ENCODE measurements around the gene XPO5.
"Not testable (repeated sequence)": the region's sequence is repeated elsewhere in the genome, so short reads cannot be mapped to it uniquely, and the experiment has no call there.

Gene XPO5

DNA sequence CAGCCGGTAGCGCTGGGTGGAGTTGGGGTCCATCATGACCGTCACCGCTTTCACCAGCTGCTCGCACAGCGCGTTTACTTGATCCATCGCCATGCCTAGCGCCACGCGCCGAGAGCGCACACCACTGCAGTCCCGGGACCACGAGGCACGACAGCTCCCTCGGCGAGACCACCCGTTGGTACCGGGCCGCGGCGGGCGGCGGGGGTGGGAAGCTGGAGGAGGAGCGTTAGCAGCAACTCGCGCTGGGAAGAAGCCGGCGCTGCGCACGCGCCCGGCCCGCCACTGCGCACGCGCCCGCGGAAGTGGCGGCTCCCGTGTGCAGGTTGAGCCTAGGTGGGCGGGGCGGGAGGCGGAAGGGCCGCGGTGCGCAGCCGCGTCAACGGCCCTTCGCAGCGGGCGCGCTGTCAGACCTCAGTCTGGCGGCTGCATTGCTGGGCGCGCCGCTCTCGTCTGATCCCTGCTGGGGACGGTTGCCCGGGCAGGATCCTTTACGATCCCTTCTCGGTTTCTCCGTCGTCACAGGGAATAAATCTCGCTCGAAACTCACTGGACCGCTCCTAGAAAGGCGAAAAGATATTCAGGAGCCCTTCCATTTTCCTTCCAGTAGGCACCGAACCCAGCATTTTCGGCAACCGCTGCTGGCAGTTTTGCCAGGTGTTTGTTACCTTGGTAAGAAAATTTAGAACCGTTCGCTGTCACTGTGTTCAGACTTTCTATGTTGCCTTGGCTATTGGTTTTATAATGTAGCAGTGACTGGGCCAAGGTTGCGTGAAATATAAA is at the start of gene XPO5, which contains the start of gene POLH:
XPO5 (minus strand) TSS at position 267 of the 780 bp plus-strand sequence; CDS start at position 93, 174 bp downstream.
POLH (plus strand) TSS at position 414 of the 780 bp plus-strand sequence. CDS start 6,135 bp downstream, outside the sequence.
- peak; percentile 88 for DNase-seq (ENCODE audit: low spot score)

DNA sequence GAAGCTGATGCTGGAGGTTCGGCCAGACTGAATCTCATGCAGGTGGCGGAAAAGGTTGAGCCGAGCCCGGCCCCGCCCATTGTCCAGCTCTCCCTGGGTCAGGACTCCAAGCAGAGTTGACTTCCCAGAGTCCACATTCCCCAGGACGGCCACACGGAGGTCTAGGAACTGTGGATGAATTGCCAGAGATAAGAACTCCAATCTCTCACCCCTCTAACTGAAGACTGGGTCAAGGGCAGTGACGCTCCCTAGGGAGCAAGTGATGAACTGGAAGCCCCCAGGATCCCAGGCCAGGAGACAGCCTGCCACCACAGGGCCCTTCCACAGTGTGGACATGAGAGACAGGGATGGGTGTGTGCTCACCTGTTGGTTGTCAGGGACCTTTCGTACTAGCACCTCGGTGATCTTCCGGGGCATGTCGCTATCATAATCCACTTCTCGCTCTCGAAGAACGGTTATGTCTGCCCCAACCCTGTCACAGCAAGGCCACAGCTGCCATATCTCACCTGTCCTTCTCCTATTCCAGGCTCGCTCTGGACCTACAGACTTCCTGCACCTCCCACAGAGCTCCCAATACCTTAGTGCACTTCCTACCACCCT is 49.7 kb upstream of the XPO5 start:
- no peak for DNase-seq (ENCODE audit: low spot score)

DNA sequence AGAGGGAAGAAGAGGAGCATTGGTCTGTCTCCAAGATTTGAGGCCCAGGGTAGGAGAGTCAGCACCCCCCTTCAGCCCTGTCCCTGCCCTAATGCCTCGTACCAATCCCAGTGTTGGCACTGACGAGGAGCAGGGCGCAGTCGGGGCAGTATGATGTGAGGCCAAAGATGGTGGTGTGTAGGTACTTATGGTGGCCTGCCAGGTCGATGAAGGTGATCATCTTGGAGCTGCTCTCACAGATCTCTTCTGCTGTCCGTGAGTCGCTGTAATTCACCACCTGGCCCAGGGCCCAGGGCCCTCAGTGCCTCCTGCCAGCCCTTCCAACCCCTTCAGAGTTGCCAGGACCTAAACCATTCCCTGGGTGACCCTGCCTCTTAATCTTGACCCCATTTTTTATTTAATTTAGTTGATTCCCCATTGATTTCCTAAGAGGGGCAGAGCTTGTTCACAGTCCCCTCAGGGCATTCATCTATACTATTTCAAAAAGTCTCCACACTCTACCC is 49.0 kb upstream of the XPO5 start:
- no peak for DNase-seq (ENCODE audit: low spot score)

DNA sequence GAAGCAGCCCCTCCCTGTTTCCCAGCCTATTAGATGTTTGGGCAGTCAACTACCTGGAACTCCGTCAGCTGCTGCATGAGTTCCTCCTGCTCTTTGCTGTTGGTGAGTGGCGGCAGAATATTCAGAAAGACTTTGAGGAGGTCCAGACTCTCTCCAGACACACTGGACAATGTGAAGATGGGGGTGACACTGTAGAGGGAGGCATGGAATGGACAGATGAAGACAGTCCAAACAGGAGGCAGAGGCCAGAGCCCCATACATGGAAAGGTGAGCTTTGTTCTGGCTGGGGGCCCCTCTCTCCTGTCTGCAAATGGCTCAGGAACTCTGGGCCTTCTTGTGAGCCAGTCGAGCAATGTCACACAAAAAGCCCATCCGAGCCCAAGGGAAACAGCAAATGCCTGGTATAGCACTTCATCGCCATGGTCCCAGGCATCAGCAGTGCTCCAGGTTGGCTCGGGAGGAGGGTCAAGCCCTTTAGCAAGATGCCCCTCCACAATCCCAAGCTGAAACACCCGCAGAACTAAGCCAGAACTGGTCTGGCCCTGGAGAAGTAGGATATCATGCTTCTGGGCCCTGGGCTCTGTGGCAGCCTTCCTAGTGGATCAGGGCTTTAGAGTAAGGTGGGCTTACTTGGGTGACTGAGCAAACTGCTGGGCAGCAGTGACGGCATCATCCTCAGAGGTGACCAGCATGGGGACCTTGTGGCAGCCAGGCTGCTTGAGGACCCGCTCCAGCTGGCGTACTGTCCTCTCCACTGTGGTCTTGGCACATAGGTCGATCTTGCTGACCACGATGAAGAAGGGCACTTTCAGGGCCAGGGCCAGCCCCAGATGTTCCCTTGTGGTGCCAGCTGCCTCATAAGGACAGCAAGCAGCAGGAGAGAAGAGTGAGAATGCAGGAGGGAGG is 48.3 kb upstream of the XPO5 start:
- no peak for DNase-seq (ENCODE audit: low spot score)

DNA sequence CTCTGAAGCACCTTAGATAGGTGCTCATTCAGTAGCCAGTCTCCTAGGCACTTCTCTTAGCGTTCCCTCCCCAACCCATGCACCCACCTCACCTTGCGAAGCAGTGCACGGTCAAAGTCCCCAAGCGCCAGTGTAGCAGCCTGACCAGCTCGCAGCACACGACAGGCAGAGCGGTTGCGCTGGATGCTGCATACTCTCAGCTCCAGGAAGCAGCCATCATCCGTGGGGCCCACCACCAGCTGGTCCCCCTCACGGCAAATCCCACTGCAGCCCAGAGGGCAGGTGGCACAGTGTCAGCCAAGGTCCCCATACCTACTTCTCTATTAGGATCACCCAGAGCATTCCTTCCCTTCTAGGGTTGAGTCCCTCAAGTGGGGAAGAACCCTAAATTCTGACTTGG is 46.7 kb upstream of the XPO5 start:
- DNase-seq (ENCODE audit: low spot score), result no peak

DNA sequence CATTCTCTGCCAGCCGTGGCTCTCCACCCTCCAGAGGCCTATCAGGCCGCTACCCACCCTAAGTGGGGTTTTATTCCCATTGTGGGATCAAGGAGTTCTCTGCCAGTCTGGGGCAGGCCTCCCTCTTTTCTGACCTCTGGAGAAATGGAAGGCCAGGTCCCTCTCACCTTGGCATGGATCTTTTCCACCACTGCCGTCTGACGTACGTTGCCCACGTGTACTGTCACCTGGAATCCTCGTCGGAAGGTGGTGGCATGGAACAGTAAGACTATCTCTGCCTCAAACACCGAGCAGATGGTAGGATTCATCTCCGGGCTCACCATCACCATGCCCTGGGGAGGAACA is 46.0 kb upstream of the XPO5 start:
- DNase-seq (ENCODE audit: low spot score), result no peak

DNA sequence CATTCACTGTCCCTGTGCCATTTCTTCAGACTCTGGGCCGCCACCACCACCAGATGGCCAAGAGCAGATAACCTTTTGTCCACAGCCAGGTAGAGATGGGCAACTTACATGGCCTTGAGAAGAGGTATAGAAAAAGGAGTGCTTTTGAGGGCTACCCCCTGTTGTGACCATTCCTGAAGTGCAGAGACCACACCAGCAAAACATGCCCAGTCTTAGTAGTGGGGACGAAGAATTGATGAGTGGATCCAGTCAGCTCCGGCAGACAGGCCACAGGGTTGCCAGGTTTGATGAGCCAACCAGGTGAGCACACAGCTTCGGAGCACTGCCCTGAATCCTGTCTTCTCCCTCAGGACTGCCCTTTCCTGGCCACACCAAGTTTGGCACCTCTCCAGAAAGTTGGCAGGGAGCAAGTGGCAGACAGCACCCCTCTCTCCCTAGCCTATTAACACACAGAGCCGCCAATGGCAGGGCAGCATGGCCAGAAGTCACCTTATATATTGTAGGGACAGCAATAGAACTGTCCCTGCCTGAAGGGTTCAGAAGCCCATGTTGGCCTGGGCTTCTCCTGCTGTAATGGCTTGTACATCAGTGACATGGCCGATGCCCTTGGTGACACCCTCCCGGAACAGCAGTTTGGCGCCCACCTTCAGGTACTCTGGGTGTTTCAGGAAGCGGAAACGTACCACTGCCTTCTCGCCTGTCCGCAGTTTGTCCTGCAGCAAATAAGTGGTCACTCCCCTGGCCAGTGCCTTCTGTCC is 45.4 kb upstream of the XPO5 start:
- no peak for DNase-seq (ENCODE audit: low spot score)

DNA sequence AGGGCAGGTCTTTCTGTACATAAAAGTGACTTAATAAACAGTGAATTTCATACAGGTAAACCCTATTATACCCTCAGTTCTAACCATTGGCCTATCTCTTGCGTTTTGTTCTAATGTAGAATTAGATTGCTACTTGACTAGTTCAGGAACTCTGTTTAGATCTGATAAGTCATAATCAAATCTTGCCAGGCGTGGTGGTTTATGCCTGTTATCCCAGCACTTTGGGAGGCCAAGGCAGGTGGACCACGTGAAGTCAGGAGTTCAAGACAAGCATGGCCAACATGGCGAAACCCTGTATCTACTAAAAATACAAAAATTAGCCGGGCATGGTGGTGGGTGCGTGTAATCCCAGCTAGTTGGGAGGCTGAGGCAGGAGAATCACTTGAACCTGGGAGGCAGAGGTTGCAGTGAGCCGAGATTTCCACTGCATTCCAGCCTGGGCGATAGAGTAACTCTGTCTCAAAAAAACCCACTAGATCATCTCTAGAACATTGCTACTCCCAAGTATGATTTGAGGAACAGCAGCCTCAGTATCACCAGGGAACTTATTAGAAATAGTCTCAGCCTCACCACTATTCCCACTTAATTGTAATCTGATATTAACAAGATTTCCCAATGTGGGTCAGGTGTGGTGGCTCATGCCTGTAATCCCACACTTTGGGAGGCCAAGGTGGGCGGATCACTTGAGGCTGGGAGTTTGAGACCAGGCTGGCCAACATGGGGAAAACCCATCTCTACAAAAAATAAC is 41.1 kb upstream of the XPO5 start:
- no peak for DNase-seq (ENCODE audit: low spot score)

DNA sequence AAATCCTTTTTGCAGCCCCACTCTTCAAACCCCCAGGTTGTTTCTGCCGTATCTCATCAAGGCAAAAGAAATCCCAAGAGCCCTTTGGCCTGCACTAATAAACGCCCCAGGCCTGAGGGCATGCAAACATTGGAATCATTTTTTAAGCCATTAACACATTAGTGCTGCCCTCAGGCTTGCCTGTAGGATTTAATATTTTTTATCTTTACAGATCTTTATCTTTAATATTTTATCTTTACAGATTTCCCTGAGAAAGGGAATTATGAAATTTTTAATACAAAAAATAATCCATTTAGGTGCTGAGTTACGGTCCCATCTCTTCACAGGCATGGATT is 38.5 kb upstream of the XPO5 start:
- no peak for DNase-seq (ENCODE audit: low spot score)

DNA sequence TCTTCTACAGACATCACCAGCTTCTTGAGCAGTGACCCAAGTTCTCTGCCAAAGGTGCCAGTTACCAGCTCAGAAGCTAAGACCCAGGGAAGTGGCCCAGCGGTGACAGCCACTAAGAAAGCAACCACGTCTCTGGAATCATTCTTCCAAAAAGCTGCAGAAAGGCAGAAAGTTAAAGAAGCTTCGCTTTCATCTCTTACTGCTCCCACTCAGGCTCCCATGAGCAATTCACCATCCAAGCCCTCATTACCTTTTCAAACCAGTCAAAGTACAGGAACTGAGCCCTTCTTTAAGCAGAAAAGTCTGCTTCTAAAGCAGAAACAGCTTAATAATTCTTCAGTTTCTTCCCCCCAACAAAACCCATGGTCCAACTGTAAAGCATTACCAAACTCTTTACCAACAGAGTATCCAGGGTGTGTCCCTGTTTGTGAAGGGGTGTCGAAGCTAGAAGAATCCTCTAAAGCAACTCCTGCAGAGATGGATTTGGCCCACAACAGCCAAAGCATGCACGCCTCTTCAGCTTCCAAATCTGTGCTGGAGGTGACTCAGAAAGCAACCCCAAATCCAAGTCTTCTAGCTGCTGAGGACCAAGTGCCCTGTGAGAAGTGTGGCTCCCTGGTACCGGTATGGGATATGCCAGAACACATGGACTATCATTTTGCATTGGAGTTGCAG is 38.0 kb upstream of the XPO5 start:
- DNase-seq (ENCODE audit: low spot score), result no peak

DNA sequence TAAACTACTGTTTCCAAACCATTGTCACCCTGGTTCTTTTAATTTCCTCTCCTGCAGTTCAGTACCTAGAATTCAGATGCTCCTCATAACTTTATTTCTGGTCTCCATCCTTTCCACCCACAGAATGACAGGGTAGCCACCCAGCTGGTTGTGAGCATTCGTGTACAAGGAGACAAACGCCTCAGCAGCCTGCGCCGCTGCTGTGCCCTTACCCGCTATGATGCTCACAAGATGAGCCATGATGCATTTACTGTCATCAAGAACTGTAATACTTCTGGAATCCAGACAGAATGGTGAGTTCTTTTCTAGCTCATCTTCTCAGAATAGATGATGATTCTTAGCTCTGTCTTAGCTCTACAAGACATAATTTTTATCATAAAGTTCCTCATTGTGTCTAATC is 34.6 kb upstream of the XPO5 start:
- DNase-seq (ENCODE audit: low spot score), result no peak

DNA sequence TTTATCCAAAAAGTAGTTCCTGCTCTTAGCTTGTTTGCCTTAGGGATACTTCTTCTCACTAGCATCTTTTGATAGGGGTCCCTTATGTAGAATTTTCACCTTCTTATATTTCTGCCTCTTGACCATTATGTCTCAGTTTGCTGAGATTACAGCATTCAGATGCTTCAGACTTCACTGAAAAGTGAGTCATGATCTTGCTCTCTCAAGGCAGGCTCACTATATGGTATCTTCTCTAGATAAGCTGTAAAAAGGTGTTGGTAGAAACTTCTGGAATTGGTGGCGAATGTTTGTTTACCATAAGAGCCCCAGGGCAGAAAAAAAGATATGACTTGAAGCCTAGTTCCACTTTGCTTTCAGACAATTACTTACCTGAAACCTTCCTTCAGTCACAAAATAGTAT is 33.6 kb upstream of the XPO5 start:
- no peak for DNase-seq (ENCODE audit: low spot score)

DNA sequence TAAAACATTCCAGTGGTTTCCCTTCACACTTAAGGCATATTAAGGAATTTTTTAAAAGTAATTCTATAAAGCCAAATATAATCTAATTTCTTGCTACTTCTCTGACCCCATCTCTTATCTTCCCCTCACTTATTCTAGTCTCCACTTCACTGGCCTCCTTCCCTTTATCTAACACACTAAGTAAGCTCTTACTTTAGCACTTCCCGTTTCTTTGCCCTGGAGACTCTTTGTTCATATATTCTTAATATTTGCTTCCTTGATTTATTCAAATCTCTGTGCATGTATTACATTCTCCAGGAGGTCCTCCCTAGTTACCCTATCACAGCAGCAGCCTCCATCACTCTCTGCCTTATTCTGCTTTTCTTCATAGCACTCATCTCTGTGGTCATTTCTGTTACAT is 33.0 kb upstream of the XPO5 start:
- no peak for DNase-seq (ENCODE audit: low spot score)

DNA sequence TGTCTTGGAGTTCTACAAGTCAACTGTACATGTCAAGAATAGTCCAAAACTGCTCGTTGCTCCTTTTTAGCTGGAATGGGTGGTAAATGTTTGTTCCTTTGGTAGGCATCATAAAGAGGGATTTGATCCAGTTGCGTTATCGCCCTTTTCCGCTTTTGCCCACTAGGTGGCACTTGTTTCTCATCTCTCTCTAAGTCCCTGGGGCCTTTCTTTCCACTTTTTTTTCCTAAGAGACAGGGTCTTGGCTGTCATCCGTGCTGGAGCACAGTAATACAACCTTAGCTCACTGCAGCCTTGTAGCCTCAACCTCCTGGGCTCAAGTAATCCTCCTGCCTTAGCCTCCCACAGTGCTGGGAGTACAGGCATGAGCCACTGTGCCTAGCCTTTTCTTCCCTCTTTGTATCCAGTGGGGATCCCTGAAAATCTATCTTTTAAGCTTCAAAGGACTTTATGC is 32.5 kb upstream of the XPO5 start:
- peak; percentile 22 for DNase-seq (ENCODE audit: low spot score)

DNA sequence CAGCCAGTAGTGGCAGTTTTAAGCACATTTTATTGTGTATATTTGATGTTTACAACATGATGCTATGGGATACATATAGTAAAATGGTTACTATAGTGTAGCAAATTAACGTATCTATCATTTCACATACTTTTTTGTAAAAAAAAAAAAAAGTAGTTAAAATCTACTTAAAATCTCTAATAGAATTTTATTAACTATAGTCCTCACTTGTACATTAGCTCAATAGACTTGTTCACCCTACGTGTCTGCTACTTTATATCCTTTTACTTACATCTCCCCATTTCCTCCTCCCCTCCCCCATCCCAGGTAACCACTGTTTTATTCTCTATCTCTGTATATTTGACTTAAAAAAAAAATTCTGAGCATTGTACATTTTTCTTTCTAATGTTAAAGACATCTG is 30.2 kb upstream of the XPO5 start:
- no peak for DNase-seq (ENCODE audit: low spot score)

DNA sequence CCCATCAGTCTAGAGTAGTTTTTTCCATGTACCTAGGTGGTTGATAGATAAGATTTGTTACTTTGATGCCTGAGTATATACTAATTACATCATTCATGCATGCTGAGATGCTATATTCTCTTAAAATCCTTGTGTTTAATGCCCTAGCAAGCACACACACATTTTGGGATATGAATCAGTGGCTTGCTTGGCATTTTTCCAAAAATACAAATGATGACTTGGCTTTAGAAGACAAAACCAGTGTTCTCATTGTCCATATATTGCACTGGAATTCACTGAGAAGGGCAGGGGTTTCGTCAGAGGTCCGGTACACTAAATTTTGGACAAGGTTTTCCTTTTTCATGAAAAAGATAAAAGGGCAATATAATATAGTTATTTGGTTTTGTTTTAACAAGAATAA is 28.3 kb upstream of the XPO5 start:
- DNase-seq (ENCODE audit: low spot score), result no peak

DNA sequence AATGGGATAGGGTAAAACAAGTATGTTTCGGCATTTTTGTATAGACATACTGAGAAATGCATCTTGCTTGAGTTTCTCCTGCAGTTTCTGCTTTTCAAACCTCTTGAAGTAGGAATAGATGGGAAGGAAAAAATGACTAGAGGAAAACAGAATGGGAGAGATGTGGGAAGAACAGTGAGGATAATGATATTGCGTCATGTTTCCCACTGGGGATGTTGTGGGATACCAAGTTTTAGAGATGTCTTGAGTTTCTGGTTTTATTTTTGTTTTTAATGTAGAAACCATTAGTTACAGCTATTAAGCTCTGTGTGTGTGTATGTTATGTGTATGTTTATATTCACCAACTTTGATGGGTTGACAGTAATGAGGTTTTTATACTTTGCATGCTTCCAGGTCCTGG is 24.8 kb upstream of the XPO5 start:
- no peak for DNase-seq (ENCODE audit: low spot score)

DNA sequence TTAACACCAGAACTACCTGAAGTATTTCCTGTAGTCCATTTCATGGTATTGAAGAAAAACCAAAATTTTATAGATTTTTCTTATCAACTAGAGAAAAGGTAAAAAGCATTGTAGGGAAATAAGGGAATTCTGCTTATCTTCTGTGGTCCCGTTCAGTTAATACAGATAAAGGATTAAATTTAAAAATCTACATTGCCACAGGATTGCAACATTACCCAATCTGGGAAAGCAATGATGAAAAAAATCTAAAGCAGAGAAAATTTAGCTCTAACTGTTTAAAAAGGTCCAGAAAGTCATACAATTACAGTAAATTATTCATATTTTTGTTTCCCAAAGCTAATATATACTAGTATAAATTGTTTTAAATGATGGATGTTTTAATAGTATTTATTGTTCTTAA is 18.1 kb upstream of the XPO5 start:
- DNase-seq (ENCODE audit: low spot score), result no peak

DNA sequence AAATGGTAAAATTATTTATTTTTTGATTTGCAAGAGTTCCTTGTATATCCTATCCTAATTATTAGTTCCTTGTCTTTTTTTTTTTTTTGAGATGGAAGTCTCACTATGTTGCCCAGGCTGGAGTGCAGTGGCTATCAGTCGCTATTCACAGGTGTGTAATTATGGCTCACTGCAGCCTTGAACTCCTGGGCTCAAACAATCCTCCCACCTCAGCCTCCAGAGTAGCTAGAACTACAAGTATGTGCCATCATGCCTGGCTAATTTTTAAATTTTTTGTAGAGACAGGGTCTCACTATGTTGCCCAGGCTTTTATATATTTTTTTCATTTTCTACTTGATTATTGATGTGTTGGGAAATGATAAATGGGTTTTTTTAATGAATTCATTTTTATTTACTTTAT is 13.7 kb upstream of the XPO5 start:
- not testable (repeated sequence) for DNase-seq (ENCODE audit: low spot score)

DNA sequence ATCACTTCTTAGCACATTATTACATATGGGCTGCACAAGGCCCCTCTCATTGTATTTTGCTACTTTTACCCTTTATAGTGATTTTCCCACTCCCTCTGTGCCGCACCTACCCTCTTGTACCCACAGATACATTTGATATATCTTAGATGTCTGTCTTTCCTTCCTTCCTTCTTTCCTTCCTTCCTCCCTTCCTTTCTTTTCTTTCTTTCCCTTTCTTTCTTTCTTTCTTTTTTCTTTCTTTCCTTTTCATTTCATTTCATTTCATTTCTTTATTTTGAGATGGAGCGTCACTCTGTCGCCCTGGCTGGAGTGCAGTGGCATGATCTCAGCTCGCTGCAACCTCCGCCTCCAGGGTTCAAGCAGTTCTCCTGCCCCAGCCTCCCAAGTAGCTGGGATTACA is 12.4 kb upstream of the XPO5 start:
- DNase-seq (ENCODE audit: low spot score), result no peak

Measured in HuH-7.5 (cell line).